GM23338 (cell line): Measurements from ENCODE around the gene DHRS13.

ENCODE experiments used
- CREB1 ChIP-seq: fragments of 250-450 bp; sonication (Bioruptor Pico); IDR thresholded peaks from 2 replicates; pipeline ENCODE4 v1.5.0; 2020; ENCODE audit warnings: low read depth, mild to moderate bottlenecking, moderate library complexity
- EZH2 ChIP-seq: fragments of 200-600 bp; sonication (generic); IDR thresholded peaks from one replicate; pipeline ENCODE4 v1.8.0; 2017; ENCODE audit warnings: antibody characterized with exemption, mild to moderate bottlenecking, low read depth; ENCODE audit not compliant: unreplicated experiment
- EZH2phosphoT487 ChIP-seq: fragments of 200-600 bp; sonication (generic); IDR thresholded peaks from one replicate; pipeline ENCODE4 v1.8.1; 2018; ENCODE audit warnings: antibody characterized with exemption; ENCODE audit not compliant: unreplicated experiment
- JUNB ChIP-seq: IDR thresholded peaks from one replicate; pipeline ENCODE4 v1.6.1; 2016; ENCODE audit warnings: antibody characterized with exemption; ENCODE audit not compliant: unreplicated experiment
- NANOG ChIP-seq: IDR thresholded peaks from 2 replicates; pipeline ENCODE4 v1.6.1; 2016; ENCODE audit warnings: antibody characterized with exemption, borderline replicate concordance
- POLR2AphosphoS5 ChIP-seq: IDR thresholded peaks from 2 replicates; pipeline ENCODE4 v1.6.1; 2016; ENCODE audit warnings: antibody characterized with exemption, low read depth
- REST ChIP-seq: IDR thresholded peaks from one replicate; pipeline ENCODE4 v1.6.1; 2018; ENCODE audit warnings: antibody characterized with exemption; ENCODE audit not compliant: unreplicated experiment
- ZNF462 ChIP-seq: fragments of 250-450 bp; sonication (Bioruptor Pico); IDR thresholded peaks from 2 replicates; pipeline ENCODE4 v1.5.0; 2020; ENCODE audit warnings: mild to moderate bottlenecking, moderate library complexity
- TF ChIP-seq, protein P1 (sequence below), 2 experiments: fragments of 200-600 bp in 1 of 2; sonication (generic) in 1 of 2; conservative IDR thresholded peaks; 2 replicates each; pipeline versions ENCODE4 v1.5.1 to v1.6.1; 2016 to 2017; ENCODE audit warnings: antibody characterized with exemption in 2 of 2, low read depth in 2 of 2, mild to moderate bottlenecking in 2 of 2, moderate library complexity in 1 of 2

DNA sequence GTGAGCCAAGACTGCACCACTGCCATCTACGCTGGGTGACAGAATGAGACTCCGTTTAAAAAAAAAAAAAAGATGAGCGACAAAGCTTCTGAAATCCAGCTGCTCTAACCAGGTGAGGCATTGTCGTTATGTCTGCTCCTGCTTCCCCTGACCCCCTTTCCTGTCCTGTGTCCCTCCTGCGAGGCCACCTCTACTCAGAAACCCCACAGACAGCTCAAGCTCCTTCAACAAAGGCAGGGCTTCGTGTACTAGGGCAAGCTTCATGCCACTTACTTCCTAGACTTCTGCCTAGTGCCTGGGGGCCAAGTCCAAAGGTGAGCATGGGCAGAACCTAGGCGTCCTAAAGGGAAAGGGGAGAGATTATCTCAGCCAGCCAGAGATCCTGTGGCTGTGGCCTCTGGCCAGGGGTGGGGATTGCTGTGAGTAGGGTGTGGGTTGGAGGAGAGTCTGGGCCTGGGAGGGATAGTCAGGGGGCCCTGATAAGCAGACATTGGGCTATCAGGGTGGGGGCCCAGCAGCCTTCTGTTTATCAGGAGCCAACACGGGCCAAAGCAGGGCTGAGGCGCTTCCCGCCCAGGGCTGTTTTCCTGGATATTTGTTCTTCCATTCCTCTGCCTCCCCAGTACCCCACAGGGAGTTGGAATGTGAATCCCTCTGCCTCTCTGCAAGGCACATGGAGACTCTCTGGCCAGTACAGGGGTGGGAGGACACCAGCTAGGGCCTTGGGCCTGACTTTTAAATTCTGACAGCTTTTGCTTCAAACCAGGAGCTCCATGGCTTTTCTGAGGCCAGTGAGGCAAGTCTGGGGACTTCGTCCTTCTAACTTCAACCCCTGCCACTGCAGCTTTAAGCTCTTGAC is 37.7 kb downstream of the DHRS13 start:
- TF ChIP-seq, protein P1, sequence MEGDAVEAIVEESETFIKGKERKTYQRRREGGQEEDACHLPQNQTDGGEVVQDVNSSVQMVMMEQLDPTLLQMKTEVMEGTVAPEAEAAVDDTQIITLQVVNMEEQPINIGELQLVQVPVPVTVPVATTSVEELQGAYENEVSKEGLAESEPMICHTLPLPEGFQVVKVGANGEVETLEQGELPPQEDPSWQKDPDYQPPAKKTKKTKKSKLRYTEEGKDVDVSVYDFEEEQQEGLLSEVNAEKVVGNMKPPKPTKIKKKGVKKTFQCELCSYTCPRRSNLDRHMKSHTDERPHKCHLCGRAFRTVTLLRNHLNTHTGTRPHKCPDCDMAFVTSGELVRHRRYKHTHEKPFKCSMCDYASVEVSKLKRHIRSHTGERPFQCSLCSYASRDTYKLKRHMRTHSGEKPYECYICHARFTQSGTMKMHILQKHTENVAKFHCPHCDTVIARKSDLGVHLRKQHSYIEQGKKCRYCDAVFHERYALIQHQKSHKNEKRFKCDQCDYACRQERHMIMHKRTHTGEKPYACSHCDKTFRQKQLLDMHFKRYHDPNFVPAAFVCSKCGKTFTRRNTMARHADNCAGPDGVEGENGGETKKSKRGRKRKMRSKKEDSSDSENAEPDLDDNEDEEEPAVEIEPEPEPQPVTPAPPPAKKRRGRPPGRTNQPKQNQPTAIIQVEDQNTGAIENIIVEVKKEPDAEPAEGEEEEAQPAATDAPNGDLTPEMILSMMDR (conservative IDR thresholded peaks at IDR 0.05; ENCODE audit: low read depth in 2 of 2), result no peak
- TF ChIP-seq REST (no peak), NANOG (no peak), EZH2 (no peak), POLR2AphosphoS5 (no peak), EZH2phosphoT487 (no peak), ZNF462 (no peak), CREB1 (CRISPR knock-in tag) (no peak), JUNB (no peak)
